Muscle of arm (tissue), 12 donors: Measurements from ENCODE around the gene GBX1. TPM values are rescaled to one million over a fixed set of nuclear protein-coding genes. Genes with fewer than 3 reads are reported as not detected.

ENCODE experiments used
- DNase-seq: peaks from one replicate; pipeline ENCODE4 v3.0.0-alpha.2; 2013
- polyA plus RNA-seq, 12 donors: library from polyadenylated mRNA; unstranded; fragments of 120-200 nt; gene quantifications; one replicate each; pipeline ENCODE4 v1.2.1, GENCODE V29; 2013; ENCODE audit not compliant: insufficient read length in 12 of 12

Gene GBX1
- polyA plus RNA-seq, 12 donors = 0.30 to 4.1 (median 1.5) TPM; not detected in 2

- DNase-seq = no peak
Observed at GRCh38 chr7:151194188-151194587, 26.7 kb upstream of the GBX1 start.

- DNase-seq = no peak
Observed at GRCh38 chr7:151193203-151193978, 25.9 kb upstream of the GBX1 start.

GRCh38 chr7:151192002-151192539, 24.6 kb upstream of the GBX1 start:
- DNase-seq = no peak

- DNase-seq = no peak
Observed at GRCh38 chr7:151191544-151191943, 24.1 kb upstream of the GBX1 start.

- DNase-seq = no peak
Observed at GRCh38 chr7:151189038-151189437, 21.5 kb upstream of the GBX1 start.

GRCh38 chr7:151188252-151188542, 20.7 kb upstream of the GBX1 start:
- no peak for DNase-seq

GRCh38 chr7:151187409-151188251, 20.1 kb upstream of the GBX1 start:
- DNase-seq = no peak

GRCh38 chr7:151186640-151187408, 19.3 kb upstream of the GBX1 start, which contains the start of gene ASB10:
TSS of gene ASB10 (minus strand) at chr7:151187250. CDS start at chr7:151187130, 120 bp downstream.
- no peak for DNase-seq

GRCh38 chr7:151185762-151186639, 18.5 kb upstream of the GBX1 start:
- no peak for DNase-seq

- DNase-seq = no peak
Observed at GRCh38 chr7:151181011-151181431, 13.5 kb upstream of the GBX1 start.

GRCh38 chr7:151179946-151180345, 12.5 kb upstream of the GBX1 start:
- DNase-seq = no peak

GRCh38 chr7:151179287-151179860, 11.9 kb upstream of the GBX1 start:
- DNase-seq = no peak

- DNase-seq = no peak
Observed at GRCh38 chr7:151178831-151179230, 11.3 kb upstream of the GBX1 start.

- no peak for DNase-seq
Observed at GRCh38 chr7:151178236-151178635, 10.7 kb upstream of the GBX1 start.

GRCh38 chr7:151177310-151177709, 9.8 kb upstream of the GBX1 start:
- DNase-seq = no peak

GRCh38 chr7:151176401-151176800, 8.9 kb upstream of the GBX1 start:
- DNase-seq = no peak

GRCh38 chr7:151175793-151176311, 8.4 kb upstream of the GBX1 start:
- DNase-seq = no peak

GRCh38 chr7:151175047-151175792, 7.7 kb upstream of the GBX1 start:
- no peak for DNase-seq

- DNase-seq = peak; percentile 55
Observed at GRCh38 chr7:151174246-151175046, 7.0 kb upstream of the GBX1 start.
